Astrocyte of the hippocampus (primary cell): ENCODE data around the gene CCDC188.

ENCODE experiments used
- DNase-seq: peaks from one replicate; pipeline ENCODE4 v3.0.0; 2011; ENCODE audit warnings: low read depth, low spot score

Gene CCDC188

GRCh38 chr22:20121856-20122415 lies 28.9 kb downstream of the CCDC188 start:
- no peak for DNase-seq

GRCh38 chr22:20118300-20119020 lies 32.4 kb downstream of the CCDC188 start:
- no peak for DNase-seq

GRCh38 chr22:20117633-20118299 lies 33.1 kb downstream of the CCDC188 start:
- peak; percentile 51 for DNase-seq

GRCh38 chr22:20116951-20117632 lies 33.8 kb downstream of the CCDC188 start, which contains the start of gene TRMT2A:
TRMT2A (minus strand) TSS chr22:20117226; CDS start chr22:20116906, 320 bp downstream.
- DNase-seq, result peak; percentile 100

GRCh38 chr22:20116376-20116950 lies 34.4 kb downstream of the CCDC188 start:
- no peak for DNase-seq

GRCh38 chr22:20115691-20116375 lies 35.0 kb downstream of the CCDC188 start, which contains the start of gene RANBP1:
RANBP1 (plus strand) TSS chr22:20116104; CDS start chr22:20116185, 81 bp downstream.
- DNase-seq, result no peak

GRCh38 chr22:20114506-20115475 lies 36.1 kb downstream of the CCDC188 start:
- DNase-seq, result no peak

GRCh38 chr22:20113551-20114310 lies 37.1 kb downstream of the CCDC188 start:
- DNase-seq, result no peak

GRCh38 chr22:20112623-20113511 lies 38.0 kb downstream of the CCDC188 start:
- DNase-seq, result no peak

GRCh38 chr22:20111689-20112622 lies 38.9 kb downstream of the CCDC188 start:
- no peak for DNase-seq

- DNase-seq, result peak; percentile 39
Measured at GRCh38 chr22:20111045-20111688, 39.7 kb downstream of the CCDC188 start.

- no peak for DNase-seq
Measured at GRCh38 chr22:20110359-20110985, 40.4 kb downstream of the CCDC188 start.

- no peak for DNase-seq
Measured at GRCh38 chr22:20109411-20110358, 41.2 kb downstream of the CCDC188 start.

- DNase-seq, result no peak
Measured at GRCh38 chr22:20108757-20109230, 42.1 kb downstream of the CCDC188 start.
